HCT116 (cell line): ENCODE measurements around the gene DDX23. TPM values are rescaled to one million over a fixed set of nuclear protein-coding genes. Genes with fewer than 3 reads are reported as not detected.
"Not testable (repeated sequence)": the region's sequence is repeated elsewhere in the genome, so short reads cannot be mapped to it uniquely, and the experiment has no call there.

Source experiments
- ATAC-seq: fragments of 200-7000 bp; cut with Tn5 transposase; 2 replicates; pipeline ENCODE4 v1.9.1; 2020; ENCODE audit warnings: mild to moderate bottlenecking, moderate library complexity
- BruUV-seq: library from RNA; stranded (reverse); fragments of 400-500 nt; replicated peaks from 2 replicates; lab custom pipeline; 2021; lab: Mats Ljungman, UMichigan
- CTCF ChIA-PET: fragments of 300-600 bp; sonication (Branson Sonifier 250); formaldehyde crosslinking; loops from one replicate; lab custom pipeline; 2021; ENCODE audit warnings: antibody characterized with exemption; lab: Charles Lee
- POLR2A ChIA-PET: fragments of 300-600, 350-600 bp; sonication (Branson Sonifier 250); formaldehyde crosslinking; loops from one replicate; lab custom pipeline; 2021; ENCODE audit warnings: antibody characterized with exemption; lab: Charles Lee
- RAD21 ChIA-PET, 2 experiments: fragments of 300-600 bp; sonication (Branson Sonifier 250); formaldehyde crosslinking; loops; one replicate each; lab custom pipeline; 2023; ENCODE audit warnings: low total read pairs in 2 of 2; ENCODE audit not compliant: uncharacterized antibody in 2 of 2, unreplicated experiment in 2 of 2, low non-redundant PET in 1 of 2; lab: Charles Lee
- DNase-seq: peaks from one replicate; pipeline ENCODE4 v3.0.0-alpha.2; 2010; ENCODE audit warnings: low read depth, low spot score
- H2AFZ ChIP-seq: fragments of 200-600 bp; shearing (Covaris generic), sonication (generic); 2 replicates; pipeline ENCODE4 v1.6.1; 2017; ENCODE audit warnings: low read depth, mixed run types, mixed read lengths, antibody characterized with exemption, low read length; ENCODE audit not compliant: poor library complexity, severe bottlenecking
- H3K27ac ChIP-seq: 2 replicates; pipeline ENCODE4 v1.5.1; 2012; ENCODE audit warnings: low read depth, low read length
- H3K27me3 ChIP-seq: fragments of 200-600 bp; sonication (generic); 2 replicates; pipeline ENCODE4 v1.6.1; 2016; ENCODE audit warnings: mixed run types, low read length, mixed read lengths; ENCODE audit not compliant: insufficient read depth
- H3K36me3 ChIP-seq, 2 experiments: fragments of 200-500 bp in 1 of 2; fragments of 200-600 bp in 1 of 2; sonication (Bioruptor generic) in 1 of 2; sonication (generic) in 1 of 2; 2 replicates each; pipeline versions ENCODE4 v1.5.1 to v1.6.1; 2014 to 2016; ENCODE audit warnings: low read length in 2 of 2, inconsistent platforms in 1 of 2, mixed read lengths in 1 of 2, mixed run types in 1 of 2; ENCODE audit not compliant: insufficient read depth in 2 of 2, control insufficient read depth in 1 of 2
- H3K4me1 ChIP-seq, 2 experiments: fragments of 200-600 bp in 1 of 2; sonication (generic) in 1 of 2; 2 replicates each; pipeline versions ENCODE4 v1.5.1 to v1.6.1; 2012 to 2017; ENCODE audit warnings: low read length in 2 of 2, inconsistent platforms in 1 of 2, mild to moderate bottlenecking in 1 of 2, mixed read lengths in 1 of 2, mixed run types in 1 of 2, moderate library complexity in 1 of 2; ENCODE audit not compliant: insufficient read depth in 2 of 2, control insufficient read depth in 1 of 2
- H3K4me2 ChIP-seq: fragments of 200-600 bp; sonication (generic); 2 replicates; pipeline ENCODE4 v1.6.1; 2017; ENCODE audit warnings: mixed run types, low read length, mixed read lengths
- H3K4me3 ChIP-seq, 2 experiments: fragments of 200-600 bp in 1 of 2; sonication (generic) in 1 of 2; replicated peaks in 1 of 2; 2 replicates each; pipeline ENCODE4 v1.5.1; 2011 to 2016; ENCODE audit warnings: low read length in 2 of 2, control low read depth in 1 of 2, low read depth in 1 of 2, mild to moderate bottlenecking in 1 of 2, mixed read lengths in 1 of 2, mixed run types in 1 of 2
- H3K79me2 ChIP-seq: fragments of 200-600 bp; sonication (generic); 2 replicates; pipeline ENCODE4 v1.6.1; 2017; ENCODE audit warnings: mild to moderate bottlenecking, mixed run types, low read length, moderate library complexity, mixed read lengths; ENCODE audit not compliant: insufficient read depth
- H3K9ac ChIP-seq: fragments of 200-600 bp; sonication (generic); 2 replicates; pipeline ENCODE4 v1.6.1; 2016; ENCODE audit warnings: low read length, mixed read lengths
- H3K9me2 ChIP-seq: fragments of 200-600 bp; sonication (generic), shearing (Covaris generic); 2 replicates; pipeline ENCODE4 v1.6.1; 2017; ENCODE audit warnings: mixed run types, mild to moderate bottlenecking, moderate library complexity; ENCODE audit not compliant: insufficient read depth
- H3K9me3 ChIP-seq, 2 experiments: fragments of 200-500 bp in 1 of 2; fragments of 200-600 bp in 1 of 2; sonication (Bioruptor generic) in 1 of 2; sonication (generic) in 1 of 2; 2 replicates each; pipeline ENCODE4 v1.6.1; 2014 to 2017; ENCODE audit warnings: low read length in 2 of 2, mixed read lengths in 2 of 2, inconsistent platforms in 1 of 2, low read depth in 1 of 2, mild to moderate bottlenecking in 1 of 2, mixed run types in 1 of 2, moderate library complexity in 1 of 2; ENCODE audit not compliant: control insufficient read depth in 1 of 2, insufficient read depth in 1 of 2
- H4K20me1 ChIP-seq: fragments of 200-600 bp; sonication (generic), shearing (Covaris generic); 2 replicates; pipeline ENCODE4 v1.6.1; 2017; ENCODE audit warnings: mixed run types, mild to moderate bottlenecking, moderate library complexity; ENCODE audit not compliant: insufficient read depth
- EGR1 ChIP-seq: IDR thresholded peaks from 2 replicates; pipeline ENCODE4 v1.6.1; 2012; ENCODE audit warnings: low read depth
- ELF1 ChIP-seq: IDR thresholded peaks from 2 replicates; pipeline ENCODE4 v1.6.1; 2012; ENCODE audit warnings: low read depth, borderline replicate concordance
- POLR2AphosphoS5 ChIP-seq: IDR thresholded peaks from 2 replicates; pipeline ENCODE4 v1.6.1; 2011; ENCODE audit warnings: mild to moderate bottlenecking, low read depth, low read length, moderate library complexity
- SIN3A ChIP-seq: IDR thresholded peaks from 2 replicates; pipeline ENCODE4 v1.6.1; 2012; ENCODE audit warnings: low read depth
- intact Hi-C: fragments of 100-400 bp; cut with micrococcal nuclease; formaldehyde crosslinking; loops from 2 replicates; pipeline ENCODE4 v1.10.0; 2022
- total RNA-seq: library from RNA; stranded (reverse); gene quantifications from one replicate; pipeline ENCODE4 v1.2.1, GENCODE V29; 2021; ENCODE audit not compliant: unreplicated experiment
- TF ChIP-seq, protein P1 (sequence below): IDR thresholded peaks from 2 replicates; pipeline ENCODE4 v1.6.1; 2012
- TF ChIP-seq, protein P2 (sequence below): IDR thresholded peaks from 2 replicates; pipeline ENCODE4 v1.6.1; 2012

DDX23 gene
- total RNA-seq, 1 experiment from 2014 or later: 75.0 TPM

DNA sequence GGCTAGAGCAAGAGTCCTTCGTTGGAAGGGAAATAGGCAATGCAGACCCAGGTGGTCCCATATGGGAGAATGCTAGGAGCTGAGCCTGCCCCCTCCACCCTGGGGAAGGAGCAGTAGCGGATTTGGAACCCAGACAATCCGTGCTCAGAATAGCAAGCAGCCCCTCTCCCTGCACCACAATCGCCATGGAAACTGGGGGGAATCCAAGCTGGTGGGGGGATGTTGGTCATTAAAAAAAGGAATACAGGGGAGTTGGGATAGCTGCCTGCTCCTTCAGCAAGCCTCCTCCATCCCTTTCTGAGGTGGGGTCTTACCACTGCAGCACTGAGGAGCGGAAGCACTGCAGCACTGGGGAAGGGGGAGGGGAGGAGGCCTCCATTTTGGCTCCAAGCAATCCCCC is 10.8 kb upstream of the DDX23 start (continued):
- TF ChIP-seq, protein P1, sequence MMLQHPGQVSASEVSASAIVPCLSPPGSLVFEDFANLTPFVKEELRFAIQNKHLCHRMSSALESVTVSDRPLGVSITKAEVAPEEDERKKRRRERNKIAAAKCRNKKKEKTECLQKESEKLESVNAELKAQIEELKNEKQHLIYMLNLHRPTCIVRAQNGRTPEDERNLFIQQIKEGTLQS: no peak
- TF ChIP-seq EGR1: no peak
- no peak for TF ChIP-seq ELF1

DNA sequence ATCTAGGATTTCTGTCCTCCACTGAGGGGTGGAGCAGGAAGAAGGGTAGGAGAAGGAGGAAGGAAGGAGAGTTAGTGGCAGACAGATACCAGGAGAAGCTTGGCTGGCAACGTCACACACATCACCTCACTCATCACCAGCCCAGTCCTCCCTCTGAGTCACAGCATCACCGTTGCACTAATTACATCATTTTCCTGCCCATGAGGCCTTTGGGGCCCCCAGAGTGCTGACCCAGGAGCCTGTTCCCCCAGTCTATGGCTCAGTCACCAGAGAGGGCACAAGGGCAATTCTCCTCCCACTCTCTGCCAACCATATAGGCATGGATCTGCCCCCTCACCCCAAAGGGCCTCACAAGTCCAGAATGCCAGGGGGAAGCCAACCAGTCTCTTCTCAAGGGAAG is 9.1 kb upstream of the DDX23 start:
- Histone ChIP-seq H3K36me3 (no peaks in the 10 kb centered on the region), H3K4me2 (no peak overlapping the region), H3K4me3 (no peak overlapping the region), H3K9me2 (no peaks in the 10 kb centered on the region), H4K20me1 (no peaks in the 10 kb centered on the region), H3K4me1 (peaks cover 3 to 12% of the 10 kb centered on the region in 2 experiments; a peak in 2 of 4 replicates), H3K9ac (no peak overlapping the region), H3K79me2 (no peaks in the 10 kb centered on the region), H2AFZ (no peak overlapping the region), H3K9me3 (no peaks in the 10 kb centered on the region), H3K27ac (no peak overlapping the region), H3K27me3 (peaks cover 10% of the 10 kb centered on the region; the same call in 1 of the 2 replicates)
- no TSS peak for BruUV-seq
- POLR2A ChIA-PET: no interaction called here
- intact Hi-C loops: no loop called here
- DNase-seq: no peak
- RAD21 ChIA-PET: no interaction called here
- TF ChIP-seq POLR2AphosphoS5: no peak
- no peak for TF ChIP-seq SIN3A
- TF ChIP-seq, protein P2, sequence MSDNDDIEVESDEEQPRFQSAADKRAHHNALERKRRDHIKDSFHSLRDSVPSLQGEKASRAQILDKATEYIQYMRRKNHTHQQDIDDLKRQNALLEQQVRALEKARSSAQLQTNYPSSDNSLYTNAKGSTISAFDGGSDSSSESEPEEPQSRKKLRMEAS: no peak
- ATAC-seq: no peak
- CTCF ChIA-PET: interaction anchor here (1.1 kb wide), 1 partner anchor 9 kb away, joined by 3 read pairs; the partner anchor contains the start of gene DDX23

DNA sequence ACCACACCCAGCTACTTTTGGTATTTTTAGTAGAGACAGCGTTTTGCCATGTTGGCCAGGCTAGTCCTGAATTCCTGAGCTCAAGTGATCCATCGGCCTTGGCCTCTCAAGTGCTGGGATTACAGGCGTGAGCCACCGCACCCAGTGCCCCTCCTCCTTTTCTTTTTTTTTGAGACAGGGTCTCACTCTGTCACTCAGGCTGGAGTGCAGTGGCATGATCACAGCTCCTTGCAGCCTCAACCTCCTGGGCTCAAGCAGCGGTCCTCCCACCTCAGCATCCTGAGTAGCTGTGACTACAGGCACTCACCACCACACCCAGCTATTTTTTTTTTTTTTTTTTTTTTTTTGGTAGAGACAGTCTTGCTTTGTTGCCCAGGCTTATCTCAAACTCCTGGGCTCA is 8.3 kb upstream of the DDX23 start:
- H3K9me3 ChIP-seq, H3K4me3 ChIP-seq, DNase-seq, H3K9ac ChIP-seq, ATAC-seq, H3K79me2 ChIP-seq, RAD21 ChIA-PET, POLR2A ChIA-PET, H3K9me2 ChIP-seq, H4K20me1 ChIP-seq, H3K27ac ChIP-seq, H3K4me1 ChIP-seq, intact Hi-C loops, H2AFZ ChIP-seq, BruUV-seq, H3K27me3 ChIP-seq, H3K36me3 ChIP-seq, H3K4me2 ChIP-seq: not testable (repeated sequence)
- CTCF ChIA-PET: interaction anchor here (1.1 kb wide), 1 partner anchor 8 kb away, joined by 3 read pairs; the partner anchor contains the start of gene DDX23
